ENCODE measurements around the gene SLAMF6. TPM values are rescaled to one million over a fixed set of nuclear protein-coding genes. Genes with fewer than 3 reads are reported as not detected.

SLAMF6 gene
- total RNA-seq (1 to 10 TPM; 1.9 to 2.4 TPM), polyA plus RNA-seq (1 to 10 TPM in 1 of 2 donors, under 1 TPM in 1; 0.73 to 2.4 TPM)
- long read RNA-seq, donor 1, result 0 reads
- long read RNA-seq, donor 2, result 0 reads
- long read RNA-seq, donor 3, result 0 reads
- long read RNA-seq, donor 4, result 0 reads
- long read RNA-seq, donor 5, partial matches to known transcripts, result 0 of 1 reads
- long read RNA-seq, donor 5, other reads (novel, unspliced or antisense), result 0 of 1 reads

DNA sequence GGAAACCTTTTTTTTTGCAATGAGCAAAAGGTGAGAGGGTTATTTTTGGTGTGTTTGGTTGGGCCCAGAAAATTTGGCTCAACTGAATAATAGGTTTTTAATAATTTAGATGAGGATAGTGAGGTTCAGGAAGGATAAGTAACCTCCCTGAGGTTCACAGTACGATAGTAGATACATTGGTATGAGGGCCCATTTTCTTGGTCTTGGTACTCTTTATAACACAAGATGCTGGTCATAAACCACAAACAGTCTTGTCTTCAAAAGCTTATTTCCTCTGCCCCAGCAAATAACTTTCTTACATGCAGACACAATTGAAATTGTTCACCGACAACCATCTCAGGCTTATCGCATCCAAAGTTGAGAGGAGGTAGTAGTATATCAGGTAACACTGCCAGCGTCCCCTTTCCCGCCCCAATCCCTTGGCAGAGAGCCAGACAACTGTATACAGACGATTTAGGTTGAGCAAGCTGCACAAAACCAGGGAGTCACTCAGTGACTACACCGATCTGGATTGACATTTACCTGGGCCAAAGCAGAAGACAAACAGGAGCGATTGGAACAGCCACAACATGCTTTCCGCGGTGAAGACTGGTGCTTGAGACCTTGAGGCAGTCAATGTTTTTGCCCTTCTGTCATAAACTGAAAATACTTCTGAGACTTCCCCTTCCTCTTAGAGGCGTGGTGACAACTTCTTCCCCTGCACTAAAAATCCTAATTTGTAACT, at the start of gene SLAMF6:
TSS of gene SLAMF6 (minus strand) at position 634 of the 724 bp plus-strand sequence. CDS start at position 571, 63 bp downstream.
- Histone ChIP-seq H3K9me3 (ENCODE audit: control insufficient read depth in 4 of 4, insufficient read depth in 3 of 4, low read length in 3 of 4) (no peaks in the 10 kb centered on the region), H3K4me1 (ENCODE audit: control insufficient read depth in 5 of 5, insufficient read depth in 5 of 5, low read length in 5 of 5) (no peaks in the 10 kb centered on the region), H3K4me3 (no peak within 1 kb of the TSS), H3K27ac (ENCODE audit: low read depth in 1 of 2, low read length in 1 of 2) (peak within 1 kb of the TSS in 1 of 2 donors; percentile 26), H3K36me3 (ENCODE audit: control insufficient read depth in 4 of 4, insufficient read depth in 4 of 4, low read length in 4 of 4) (no peaks in the 10 kb centered on the region), H3K9ac (ENCODE audit: insufficient read depth in 1 of 2, low read length in 2 of 2) (no peak within 1 kb of the TSS), H3K27me3 (ENCODE audit: control insufficient read depth in 3 of 3, insufficient read depth in 3 of 3, low read length in 2 of 3) (no peaks in the 10 kb centered on the region)
- ATAC-seq (ENCODE audit: insufficient read depth, low FRiP score) (no peak), DNase-seq (no peak)
- TF ChIP-seq, protein P1, sequence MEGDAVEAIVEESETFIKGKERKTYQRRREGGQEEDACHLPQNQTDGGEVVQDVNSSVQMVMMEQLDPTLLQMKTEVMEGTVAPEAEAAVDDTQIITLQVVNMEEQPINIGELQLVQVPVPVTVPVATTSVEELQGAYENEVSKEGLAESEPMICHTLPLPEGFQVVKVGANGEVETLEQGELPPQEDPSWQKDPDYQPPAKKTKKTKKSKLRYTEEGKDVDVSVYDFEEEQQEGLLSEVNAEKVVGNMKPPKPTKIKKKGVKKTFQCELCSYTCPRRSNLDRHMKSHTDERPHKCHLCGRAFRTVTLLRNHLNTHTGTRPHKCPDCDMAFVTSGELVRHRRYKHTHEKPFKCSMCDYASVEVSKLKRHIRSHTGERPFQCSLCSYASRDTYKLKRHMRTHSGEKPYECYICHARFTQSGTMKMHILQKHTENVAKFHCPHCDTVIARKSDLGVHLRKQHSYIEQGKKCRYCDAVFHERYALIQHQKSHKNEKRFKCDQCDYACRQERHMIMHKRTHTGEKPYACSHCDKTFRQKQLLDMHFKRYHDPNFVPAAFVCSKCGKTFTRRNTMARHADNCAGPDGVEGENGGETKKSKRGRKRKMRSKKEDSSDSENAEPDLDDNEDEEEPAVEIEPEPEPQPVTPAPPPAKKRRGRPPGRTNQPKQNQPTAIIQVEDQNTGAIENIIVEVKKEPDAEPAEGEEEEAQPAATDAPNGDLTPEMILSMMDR (IDR thresholded peaks at IDR 0.05; ENCODE audit: control extremely low read depth, extremely low read depth), result no peak
- WGBS, 2 donors, result 58 to 66% methylated on average over 11 of the region's 11 CpGs

DNA sequence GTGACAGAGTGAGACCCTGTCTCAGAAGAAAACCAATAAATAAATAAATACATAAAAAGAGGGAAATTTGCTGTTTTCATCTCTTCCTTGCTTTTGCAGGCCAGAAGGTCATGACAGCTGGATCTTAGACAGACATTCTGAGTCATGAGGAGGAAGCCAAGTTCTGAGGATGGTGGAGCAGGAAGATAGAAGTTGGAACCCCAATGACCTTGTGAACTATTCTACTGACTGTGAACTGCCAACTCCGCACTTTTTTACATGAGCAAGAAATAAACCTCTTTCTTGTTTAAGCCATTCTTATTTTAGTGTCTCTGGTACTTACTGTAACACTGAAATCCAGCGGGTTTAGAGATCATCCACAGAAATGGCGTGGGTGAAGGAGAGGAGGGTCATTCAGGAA, 47.8 kb upstream of the SLAMF6 start:
- peaks cover 0 to 26% (median 3%) of the 10 kb centered on the region in 5 donors for H3K4me1 ChIP-seq (ENCODE audit: control insufficient read depth in 5 of 5, insufficient read depth in 5 of 5, low read length in 5 of 5)
- no peak overlapping the region for H3K27ac ChIP-seq (ENCODE audit: low read depth in 1 of 2, low read length in 1 of 2)
- no peak overlapping the region for H3K4me3 ChIP-seq
- peaks cover 0 to 5% (median 3%) of the 10 kb centered on the region in 3 donors for H3K27me3 ChIP-seq (ENCODE audit: control insufficient read depth in 3 of 3, insufficient read depth in 3 of 3, low read length in 2 of 3)
- WGBS, 2 donors, result 75 to 86% methylated on average over 3 of the region's 3 CpGs
- H3K9ac ChIP-seq (ENCODE audit: insufficient read depth in 1 of 2, low read length in 2 of 2), result no peak overlapping the region
- no peak for ATAC-seq (ENCODE audit: insufficient read depth, low FRiP score)
- H3K36me3 ChIP-seq (ENCODE audit: control insufficient read depth in 4 of 4, insufficient read depth in 4 of 4, low read length in 4 of 4), result no peaks in the 10 kb centered on the region
- DNase-seq, result no peak
- TF ChIP-seq, protein P1 (IDR thresholded peaks at IDR 0.05; ENCODE audit: control extremely low read depth, extremely low read depth), result no peak
- H3K9me3 ChIP-seq (ENCODE audit: control insufficient read depth in 4 of 4, insufficient read depth in 3 of 4, low read length in 3 of 4), result no peaks in the 10 kb centered on the region

DNA sequence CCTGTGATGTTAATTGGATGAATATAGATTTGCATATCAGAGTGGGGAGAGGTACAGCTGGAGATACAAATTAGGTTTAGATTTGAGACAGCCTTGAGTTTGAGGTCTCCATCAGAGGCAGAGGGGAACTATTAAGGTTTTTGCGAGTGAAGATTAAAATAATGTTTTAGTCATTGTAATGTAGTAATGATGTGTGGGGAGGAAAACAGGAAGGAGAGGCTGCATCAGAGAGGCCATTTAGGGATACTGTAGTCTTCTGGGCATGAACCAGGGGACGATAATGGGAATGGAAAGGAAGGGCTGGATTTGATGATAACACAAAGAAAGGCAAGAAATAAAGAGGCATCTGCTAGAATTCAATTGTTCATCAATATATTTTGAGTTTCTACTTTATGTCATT, 46.8 kb upstream of the SLAMF6 start:
- peaks cover 0 to 5% (median 3%) of the 10 kb centered on the region in 3 donors for H3K27me3 ChIP-seq (ENCODE audit: control insufficient read depth in 3 of 3, insufficient read depth in 3 of 3, low read length in 2 of 3)
- no peaks in the 10 kb centered on the region for H3K36me3 ChIP-seq (ENCODE audit: control insufficient read depth in 4 of 4, insufficient read depth in 4 of 4, low read length in 4 of 4)
- H3K4me1 ChIP-seq (ENCODE audit: control insufficient read depth in 5 of 5, insufficient read depth in 5 of 5, low read length in 5 of 5), result peaks cover 0 to 36% (median 3%) of the 10 kb centered on the region in 5 donors
- no peak overlapping the region for H3K4me3 ChIP-seq
- H3K9ac ChIP-seq (ENCODE audit: insufficient read depth in 1 of 2, low read length in 2 of 2), result no peak overlapping the region
- TF ChIP-seq, protein P1 (IDR thresholded peaks at IDR 0.05; ENCODE audit: control extremely low read depth, extremely low read depth), result no peak
- WGBS, 2 donors, result 42 to 47% methylated on average over 2 of the region's 2 CpGs
- no peak overlapping the region for H3K27ac ChIP-seq (ENCODE audit: low read depth in 1 of 2, low read length in 1 of 2)
- DNase-seq (no peak), ATAC-seq (ENCODE audit: insufficient read depth, low FRiP score) (no peak)
- H3K9me3 ChIP-seq (ENCODE audit: control insufficient read depth in 4 of 4, insufficient read depth in 3 of 4, low read length in 3 of 4), result no peaks in the 10 kb centered on the region
